ENCODE results near the gene FBXL17. TPM values are rescaled to one million over a fixed set of nuclear protein-coding genes. Genes with fewer than 3 reads are reported as not detected.

The FBXL17 gene
- total RNA-seq, 2 experiments from 2014 or later, result 13.5 to 17.4 TPM

- Mint-ChIP-seq H3K4me1 (no peaks in the 10 kb centered on the region), H3K36me3 (no peaks in the 10 kb centered on the region), H3K9me3 (no peaks in the 10 kb centered on the region), H3K27ac (no peak overlapping the region), H3K4me3 (no peak overlapping the region), H3K27me3 (no peaks in the 10 kb centered on the region)
- ATAC-seq (ENCODE audit: low read depth), result no peak
- DNase-seq, result no peak
- POLR2A ChIA-PET, result no interaction called here
Observed at GRCh38 chr5:108101821-108102220, 280.1 kb downstream of the FBXL17 start.

DNA sequence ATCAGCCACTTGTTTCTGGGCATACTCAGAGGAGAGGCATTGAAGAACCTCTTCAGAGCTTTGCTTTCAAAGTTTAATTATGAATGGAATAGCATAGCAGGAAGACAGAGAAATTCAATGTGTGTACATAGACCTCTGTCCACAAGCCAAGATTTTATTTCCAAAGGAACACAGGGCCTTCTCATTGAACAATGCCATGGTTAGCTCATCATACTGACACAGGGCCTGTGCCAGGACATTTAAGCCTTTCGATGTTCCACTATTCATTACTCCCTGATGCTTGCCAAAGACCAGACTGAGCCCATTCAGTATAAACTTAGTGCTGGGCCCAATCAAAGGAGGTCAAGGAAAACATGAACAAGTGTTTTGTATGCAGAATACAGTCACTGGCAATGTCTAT is 280.8 kb downstream of the FBXL17 start:
- Mint-ChIP-seq H3K27ac (no peak overlapping the region), H3K9me3 (no peaks in the 10 kb centered on the region)
- DNase-seq, result no peak

GRCh38 chr5:108094800-108095199 is 287.1 kb downstream of the FBXL17 start:
- no peak for ATAC-seq (ENCODE audit: low read depth)
- Mint-ChIP-seq H3K36me3 (no peaks in the 10 kb centered on the region), H3K27me3 (no peaks in the 10 kb centered on the region), H3K4me3 (no peak overlapping the region), H3K9me3 (no peaks in the 10 kb centered on the region), H3K4me1 (no peaks in the 10 kb centered on the region), H3K27ac (no peak overlapping the region)
- no peak for DNase-seq
- POLR2A ChIA-PET, result no interaction called here

More for the DNA sequence above, 280.8 kb downstream of the FBXL17 start:
- POLR2A ChIA-PET, result no interaction called here
- Mint-ChIP-seq H3K4me3 (no peak overlapping the region), H3K36me3 (no peaks in the 10 kb centered on the region), H3K27me3 (no peaks in the 10 kb centered on the region), H3K4me1 (no peaks in the 10 kb centered on the region)
- no peak for ATAC-seq (ENCODE audit: low read depth)

DNA sequence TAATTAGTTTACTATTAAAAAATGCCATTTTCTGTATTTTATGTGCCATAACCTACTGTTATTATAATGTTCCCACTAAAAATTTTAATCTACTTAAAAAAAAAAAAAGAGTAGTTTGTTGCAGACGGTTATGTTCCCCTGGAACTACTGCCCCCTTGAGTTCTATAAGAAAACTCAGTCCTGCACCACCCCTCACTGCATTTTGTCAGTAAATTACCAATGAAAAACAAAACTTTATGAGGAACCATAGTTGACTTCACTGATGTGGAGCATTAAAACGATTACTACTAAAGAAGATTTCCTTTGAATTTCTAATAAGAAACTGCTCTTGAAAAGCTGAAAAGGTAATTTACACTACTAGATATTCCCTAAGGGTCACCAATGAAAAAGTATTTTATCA is 288.7 kb downstream of the FBXL17 start:
- DNase-seq (no peak), ATAC-seq (ENCODE audit: low read depth) (no peak)
- Mint-ChIP-seq H3K36me3 (peaks cover 1% of the 10 kb centered on the region), H3K4me3 (no peak overlapping the region), H3K27me3 (no peaks in the 10 kb centered on the region), H3K4me1 (no peaks in the 10 kb centered on the region), H3K9me3 (peaks cover 1% of the 10 kb centered on the region), H3K27ac (no peak overlapping the region)
- POLR2A ChIA-PET, result no interaction called here

DNA sequence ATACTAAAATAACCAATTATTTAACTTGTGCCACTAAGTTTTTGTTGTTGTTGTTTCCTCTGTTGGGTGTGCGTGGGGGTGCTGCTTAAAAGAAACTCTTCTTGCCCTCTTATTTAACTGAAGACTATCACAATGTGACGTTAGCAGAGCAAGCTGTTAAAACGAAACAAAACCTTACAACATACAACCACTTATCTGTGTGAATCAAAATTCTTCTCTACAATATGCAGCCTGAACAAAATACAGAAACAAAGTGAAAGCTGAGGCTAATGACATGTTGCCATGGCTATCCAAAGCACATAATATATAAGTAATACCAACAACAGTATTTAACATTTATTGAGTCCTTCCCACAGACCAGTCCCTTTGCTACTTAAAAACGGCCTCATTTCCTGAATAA is 291.0 kb downstream of the FBXL17 start:
- Mint-ChIP-seq H3K27me3 (no peaks in the 10 kb centered on the region), H3K27ac (no peak overlapping the region), H3K4me1 (no peaks in the 10 kb centered on the region), H3K36me3 (peaks cover 2% of the 10 kb centered on the region), H3K4me3 (no peak overlapping the region), H3K9me3 (peaks cover 1% of the 10 kb centered on the region)
- POLR2A ChIA-PET, result no interaction called here
- no peak for ATAC-seq (ENCODE audit: low read depth)
- no peak for DNase-seq

- Mint-ChIP-seq H3K4me1 (no peaks in the 10 kb centered on the region), H3K4me3 (no peak overlapping the region), H3K27me3 (no peaks in the 10 kb centered on the region), H3K27ac (no peak overlapping the region), H3K9me3 (peaks cover 1% of the 10 kb centered on the region), H3K36me3 (peaks cover 2% of the 10 kb centered on the region)
- ATAC-seq (ENCODE audit: low read depth) (no peak), DNase-seq (no peak)
- POLR2A ChIA-PET, result no interaction called here
Observed at GRCh38 chr5:108084105-108084504, 297.8 kb downstream of the FBXL17 start.

DNA sequence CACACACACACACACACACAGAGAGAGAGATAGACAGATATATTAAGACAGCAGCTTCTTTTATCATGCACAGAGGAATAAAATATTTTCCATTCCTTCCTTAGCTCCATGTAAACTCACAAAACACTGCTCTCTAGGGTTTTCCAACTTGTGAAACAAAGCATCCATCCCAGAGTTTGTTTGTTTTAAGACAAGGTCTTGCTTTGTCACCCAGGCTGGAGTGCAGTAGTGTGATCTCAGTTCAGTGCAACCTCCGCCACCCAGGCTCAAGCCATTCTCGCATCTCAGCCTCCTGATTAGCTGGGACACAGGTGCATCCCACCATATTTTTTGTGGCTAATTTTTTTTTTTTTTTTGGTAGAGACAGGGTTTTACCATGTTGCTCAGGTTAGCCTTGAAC is 298.7 kb downstream of the FBXL17 start:
- peaks cover 1% of the 10 kb centered on the region for H3K36me3 Mint-ChIP-seq
- DNase-seq, result no peak
- ATAC-seq (ENCODE audit: low read depth), result no peak
- H3K4me3 Mint-ChIP-seq, result no peak overlapping the region
- no peaks in the 10 kb centered on the region for H3K27me3 Mint-ChIP-seq
- POLR2A ChIA-PET, result no interaction called here
- no peak overlapping the region for H3K27ac Mint-ChIP-seq
- H3K4me1 Mint-ChIP-seq, result no peaks in the 10 kb centered on the region
- peaks cover under 1% of the 10 kb centered on the region for H3K9me3 Mint-ChIP-seq

- no peaks in the 10 kb centered on the region for H3K4me1 Mint-ChIP-seq
- POLR2A ChIA-PET, result no interaction called here
- no peak overlapping the region for H3K4me3 Mint-ChIP-seq
- no peaks in the 10 kb centered on the region for H3K36me3 Mint-ChIP-seq
- no peaks in the 10 kb centered on the region for H3K9me3 Mint-ChIP-seq
- H3K27ac Mint-ChIP-seq, result no peak overlapping the region
- ATAC-seq (ENCODE audit: low read depth) (no peak), DNase-seq (no peak)
- no peaks in the 10 kb centered on the region for H3K27me3 Mint-ChIP-seq
Observed at GRCh38 chr5:108081707-108082106, 300.2 kb downstream of the FBXL17 start.

DNA sequence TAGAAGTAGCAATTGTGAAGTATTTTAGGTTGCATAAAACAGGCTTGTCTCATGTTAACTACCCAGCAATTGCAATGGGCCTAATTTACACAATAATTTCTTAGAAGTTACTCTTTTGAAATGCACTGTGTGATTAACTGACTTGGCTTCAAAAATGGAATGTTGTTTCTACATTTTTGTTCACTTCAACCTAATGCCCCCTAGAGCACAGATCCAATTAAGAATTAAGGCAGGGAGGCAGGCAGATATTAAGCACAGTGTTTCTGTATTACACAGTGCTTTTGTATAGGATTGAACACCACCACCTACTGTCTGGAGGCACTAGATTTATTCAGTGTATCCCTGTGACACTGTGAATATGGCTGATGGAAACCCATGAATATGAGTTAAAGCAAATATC is 302.1 kb downstream of the FBXL17 start:
- H3K9me3 Mint-ChIP-seq, result peaks cover 5% of the 10 kb centered on the region
- peaks cover 3% of the 10 kb centered on the region for H3K36me3 Mint-ChIP-seq
- H3K27me3 Mint-ChIP-seq, result no peaks in the 10 kb centered on the region
- DNase-seq (no peak), ATAC-seq (ENCODE audit: low read depth) (no peak)
- no peaks in the 10 kb centered on the region for H3K4me1 Mint-ChIP-seq
- H3K4me3 Mint-ChIP-seq, result no peak overlapping the region
- no peak overlapping the region for H3K27ac Mint-ChIP-seq
- POLR2A ChIA-PET, result no interaction called here

DNA sequence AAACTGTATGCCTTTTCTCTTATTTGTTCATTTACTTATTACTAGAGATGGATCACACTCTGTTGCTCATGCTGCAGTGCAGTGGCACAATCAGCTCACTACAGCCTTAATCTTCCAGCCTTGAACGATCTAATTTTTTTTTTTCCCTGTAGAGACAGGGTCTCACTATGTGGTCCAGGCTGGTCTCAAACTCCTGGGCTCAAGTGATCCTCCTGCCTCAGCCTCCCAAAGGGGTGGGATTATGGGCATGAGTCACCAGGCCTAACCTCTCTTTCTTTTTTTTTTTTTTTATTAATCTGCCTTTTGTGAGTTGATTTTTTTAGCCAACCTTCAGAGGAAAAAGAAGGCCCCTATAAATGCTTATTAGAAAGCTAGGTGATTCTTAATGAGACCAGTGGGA is 303.0 kb downstream of the FBXL17 start:
- Mint-ChIP-seq H3K9me3 (peaks cover 5% of the 10 kb centered on the region), H3K4me3 (no peak overlapping the region)
- POLR2A ChIA-PET, result no interaction called here

GRCh38 chr5:108078345-108078744 is 303.6 kb downstream of the FBXL17 start:
- Mint-ChIP-seq H3K4me3 (no peak overlapping the region), H3K9me3 (peaks cover 8% of the 10 kb centered on the region), H3K27ac (no peak overlapping the region), H3K4me1 (no peaks in the 10 kb centered on the region), H3K27me3 (no peaks in the 10 kb centered on the region), H3K36me3 (peaks cover 8% of the 10 kb centered on the region)
- no peak for DNase-seq
- POLR2A ChIA-PET, result no interaction called here
- ATAC-seq (ENCODE audit: low read depth), result no peak

More for the DNA sequence above, 303.0 kb downstream of the FBXL17 start:
- Mint-ChIP-seq H3K27me3 (no peaks in the 10 kb centered on the region), H3K36me3 (peaks cover 7% of the 10 kb centered on the region), H3K27ac (no peak overlapping the region), H3K4me1 (no peaks in the 10 kb centered on the region)
- DNase-seq (no peak), ATAC-seq (ENCODE audit: low read depth) (no peak)

- Mint-ChIP-seq H3K4me1 (no peaks in the 10 kb centered on the region), H3K27me3 (no peaks in the 10 kb centered on the region), H3K27ac (no peak overlapping the region), H3K9me3 (peaks cover 11% of the 10 kb centered on the region), H3K36me3 (peaks cover 10% of the 10 kb centered on the region), H3K4me3 (no peak overlapping the region)
- POLR2A ChIA-PET, result no interaction called here
- no peak for DNase-seq
- no peak for ATAC-seq (ENCODE audit: low read depth)
Observed at GRCh38 chr5:108074626-108075025, 307.3 kb downstream of the FBXL17 start.

DNA sequence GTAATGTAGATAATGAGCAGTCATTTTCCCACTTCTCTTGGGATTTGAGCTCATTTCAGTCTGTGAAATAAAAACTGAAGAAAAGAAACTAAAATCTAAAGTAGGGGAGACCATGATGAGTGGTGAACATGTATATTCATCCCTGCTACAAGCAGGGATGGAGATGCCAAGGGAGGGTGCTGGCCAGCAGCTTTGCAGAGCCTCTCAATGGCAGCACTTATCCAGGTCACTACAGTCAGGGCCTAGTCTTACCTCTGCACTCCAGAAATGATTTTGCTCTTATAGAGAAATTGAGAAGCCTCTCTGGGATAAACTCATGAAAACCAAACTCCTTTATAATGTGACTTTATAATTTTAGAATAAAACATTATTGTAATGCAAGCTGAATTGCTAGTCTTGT is 317.6 kb downstream of the FBXL17 start:
- Mint-ChIP-seq H3K27ac (no peak overlapping the region), H3K9me3 (peaks cover 2% of the 10 kb centered on the region), H3K27me3 (no peaks in the 10 kb centered on the region), H3K4me1 (peaks cover under 1% of the 10 kb centered on the region), H3K36me3 (no peaks in the 10 kb centered on the region), H3K4me3 (no peak overlapping the region)
- DNase-seq (no peak), ATAC-seq (ENCODE audit: low read depth) (no peak)
- POLR2A ChIA-PET, result no interaction called here

GRCh38 chr5:108061941-108062340 is 320.0 kb downstream of the FBXL17 start:
- H3K4me1 Mint-ChIP-seq, result no peaks in the 10 kb centered on the region
- DNase-seq, result no peak
- ATAC-seq (ENCODE audit: low read depth), result no peak
- H3K27ac Mint-ChIP-seq, result no peak overlapping the region
- no peaks in the 10 kb centered on the region for H3K9me3 Mint-ChIP-seq
- H3K27me3 Mint-ChIP-seq, result no peaks in the 10 kb centered on the region
- H3K36me3 Mint-ChIP-seq, result no peaks in the 10 kb centered on the region
- no peak overlapping the region for H3K4me3 Mint-ChIP-seq
- POLR2A ChIA-PET, result no interaction called here

DNA sequence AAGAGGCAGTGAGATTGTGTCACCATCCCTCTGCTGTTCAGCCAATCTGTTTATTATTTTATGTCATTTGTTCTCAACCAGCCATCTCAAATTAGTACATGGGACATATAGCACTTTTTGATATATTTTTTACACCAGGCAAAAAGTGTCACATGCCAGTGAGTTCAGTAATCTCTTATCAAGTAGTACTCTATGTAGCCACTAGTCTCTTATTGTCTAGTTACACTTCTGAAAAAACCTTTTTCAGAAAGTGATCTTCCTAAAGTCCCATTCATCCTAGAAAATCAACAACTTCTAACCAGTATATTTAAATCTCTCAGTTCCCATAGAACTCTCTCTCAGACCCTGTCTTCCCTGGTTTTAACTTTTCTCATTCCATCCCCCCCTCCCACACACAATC is 321.6 kb downstream of the FBXL17 start:
- Mint-ChIP-seq H3K4me3 (no peak overlapping the region), H3K27ac (no peak overlapping the region), H3K4me1 (no peaks in the 10 kb centered on the region), H3K36me3 (no peaks in the 10 kb centered on the region), H3K27me3 (no peaks in the 10 kb centered on the region), H3K9me3 (no peaks in the 10 kb centered on the region)
- ATAC-seq (ENCODE audit: low read depth) (no peak), DNase-seq (no peak)
- POLR2A ChIA-PET, result no interaction called here

Data from activated naive CD8-positive, alpha-beta T cell treated with anti-CD3 and anti-CD28 coated beads, Interleukin-2, amount 10 ng/mL, durations not matched to agents 7 days and 5 days (primary cell).